K562 (cell line): ENCODE measurements around the gene SSBP2. TPM values are rescaled to one million over a fixed set of nuclear protein-coding genes. Genes with fewer than 3 reads are reported as not detected.

Experiments used
- EP300 ChIP-seq: IDR thresholded peaks from 2 replicates; pipeline ENCODE4 v1.6.1; 2012; ENCODE audit warnings: low read length, improper control_type of control experiment
- GTF2A2 ChIP-seq: IDR thresholded peaks from 2 replicates; pipeline ENCODE4 v1.6.1; 2016; ENCODE audit warnings: mild to moderate bottlenecking, missing genetic modification characterization, missing compliant biosample characterization
- HDAC8 ChIP-seq: fragments of 450-650 bp; IDR thresholded peaks from 2 replicates; pipeline ENCODE4 v1.6.1; 2016; ENCODE audit warnings: mild to moderate bottlenecking, missing genetic modification characterization, moderate library complexity, missing compliant biosample characterization
- MYNN ChIP-seq, 2 experiments: sonication (generic); formaldehyde crosslinking in 1 of 2; IDR thresholded peaks; 2 replicates each; pipeline versions ENCODE4 v1.5.0 to v1.6.1; 2016 to 2020; ENCODE audit warnings: antibody characterized with exemption in 1 of 2, missing genetic modification reagents in 1 of 2
- PHF8 ChIP-seq: fragments of 200-600 bp; sonication (generic); IDR thresholded peaks from 2 replicates; pipeline ENCODE4 v1.6.1; 2012; ENCODE audit warnings: mixed run types, mild to moderate bottlenecking, inconsistent platforms, low read length, moderate library complexity, borderline replicate concordance
- POLR3A ChIP-seq: IDR thresholded peaks from 2 replicates; pipeline ENCODE4 v1.6.1; 2011; ENCODE audit warnings: borderline replicate concordance, mild to moderate bottlenecking, moderate library complexity; ENCODE audit not compliant: insufficient read length, insufficient read depth; ENCODE audit errors: extremely low read depth
- SAP30 ChIP-seq: fragments of 200-600 bp; sonication (generic); IDR thresholded peaks from 2 replicates; pipeline ENCODE4 v1.6.1; 2012; ENCODE audit warnings: borderline replicate concordance, low read depth, mild to moderate bottlenecking, moderate library complexity, low read length, control low read depth, inconsistent platforms; ENCODE audit not compliant: insufficient read depth, poor library complexity, severe bottlenecking
- SMC3 ChIP-seq: conservative IDR thresholded peaks from 2 replicates; pipeline ENCODE4 v1.6.1; 2011; ENCODE audit warnings: low read depth, low read length, improper control_type of control experiment; ENCODE audit not compliant: insufficient read depth
- SRSF9 ChIP-seq: fragments of 200-400 bp; formaldehyde crosslinking; IDR thresholded peaks from 2 replicates; pipeline ENCODE4 v1.6.1; 2017; ENCODE audit warnings: low read depth, low read length, borderline replicate concordance
- TRIM28 ChIP-seq: fragments of 450-650 bp; IDR thresholded peaks from 2 replicates; pipeline ENCODE4 v1.6.1; 2017
- ZFPM2 ChIP-seq: fragments of 250-450 bp; sonication (Bioruptor Pico); IDR thresholded peaks from 2 replicates; pipeline ENCODE4 v1.5.1; 2022; ENCODE audit warnings: mild to moderate bottlenecking
- ZKSCAN1 ChIP-seq: fragments of 150-350 bp; IDR thresholded peaks from 2 replicates; pipeline ENCODE4 v1.6.1; 2016; ENCODE audit warnings: low read depth, low read length
- ZKSCAN8 ChIP-seq: fragments of 200-800 bp; sonication (Bioruptor generic); IDR thresholded peaks from 2 replicates; pipeline ENCODE4 v1.6.1; 2016; ENCODE audit warnings: missing genetic modification characterization, missing compliant biosample characterization
- ZNF133 ChIP-seq: fragments of 250-450 bp; sonication (Bioruptor Pico); IDR thresholded peaks from 2 replicates; pipeline ENCODE4 v1.4.0; 2020; ENCODE audit warnings: mild to moderate bottlenecking
- ZNF830 ChIP-seq: fragments of 250-450 bp; sonication (Bioruptor Pico); IDR thresholded peaks from 2 replicates; pipeline ENCODE4 v1.5.0; 2021; ENCODE audit warnings: mild to moderate bottlenecking
- polyA plus RNA-seq, 8 experiments: library from polyadenylated mRNA; depleted of rRNA in 4 of 8; stranded (reverse) in 5 of 8; unstranded in 3 of 8; fragments of >200 nt; fragmentation: Nextera tagmentation in 2 of 8; fragmentation: Illumina TruSeq in 1 of 8; extraction: Ambion mirVana in 2 of 8; extraction: Trizol in 1 of 8; gene quantifications; 2 replicates each; pipeline versions ENCODE4 v1.2.1 to v1.2.3, GENCODE V29; 2011 to 2014; ENCODE audit warnings: inconsistent platforms in 1 of 8, missing spikeins in 1 of 8
- total RNA-seq, 7 experiments: library from RNA; depleted of rRNA in 6 of 7; stranded (reverse); fragments of >200 nt in 6 of 7; fragmentation: Illumina TruSeq in 2 of 7; extraction: Trizol in 2 of 7; gene quantifications; 2 replicates each; pipeline versions ENCODE4 v1.2.1 to v1.2.3, GENCODE V29; 2011 to 2021; ENCODE audit warnings: low replicate concordance in 1 of 7
- TF ChIP-seq, protein P1 (sequence below): fragments of 250-450 bp; sonication (Bioruptor Pico); IDR thresholded peaks from 2 replicates; pipeline ENCODE4 v1.5.0; 2021; ENCODE audit warnings: mild to moderate bottlenecking, moderate library complexity
- TF ChIP-seq, protein P2 (sequence below): fragments of 200-800 bp; sonication (Bioruptor generic); IDR thresholded peaks from 2 replicates; pipeline ENCODE4 v1.6.1; 2016; ENCODE audit warnings: missing genetic modification characterization, missing compliant biosample characterization

Gene SSBP2
- total and polyA plus RNA-seq, 9 of the 15 experiments (the other 6 are each of a cell fraction or from before 2014, with no cell fraction given): 22.3 to 133 (median 42.1) TPM

DNA sequence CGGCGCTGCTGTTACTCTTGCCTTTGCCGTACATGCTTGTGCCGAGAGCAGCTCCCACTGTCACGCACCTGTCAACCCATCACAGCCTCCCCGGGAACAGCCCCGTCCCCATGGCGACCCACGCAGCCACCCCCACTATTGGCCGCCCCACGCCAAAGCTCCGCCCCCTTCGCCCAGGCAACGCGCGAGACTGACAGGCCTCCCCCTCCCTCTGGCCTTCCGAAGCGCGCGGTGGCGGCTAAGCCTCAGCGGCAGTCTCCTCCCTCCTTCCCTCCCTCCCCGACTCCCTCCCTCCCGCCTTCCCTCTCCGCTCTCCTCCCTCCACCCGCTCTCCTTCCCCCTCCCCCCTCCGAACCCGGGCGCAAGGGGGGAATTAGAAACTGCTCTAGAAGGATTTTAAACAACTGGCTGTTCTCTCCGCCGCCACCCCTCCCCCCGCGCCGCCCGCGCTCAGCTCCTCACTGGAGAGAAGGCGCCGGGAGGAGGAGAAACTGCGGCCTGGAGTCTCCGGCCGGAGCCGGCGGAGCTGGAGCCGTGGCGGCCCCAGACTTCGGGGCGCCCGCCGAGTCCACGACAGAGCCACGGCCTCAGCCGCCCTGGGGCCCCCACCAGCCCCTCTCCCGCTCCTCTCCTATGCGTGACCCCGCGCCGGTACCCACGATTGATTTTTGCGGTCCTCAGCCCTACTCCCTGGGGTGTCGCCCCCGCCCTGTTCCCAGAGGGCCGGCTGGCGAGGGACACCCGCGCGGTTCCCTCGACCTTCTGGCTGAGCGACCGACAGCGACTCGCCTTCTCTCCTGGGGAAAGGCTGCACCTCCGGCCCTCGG is at the start of gene SSBP2 (continued):
- TF ChIP-seq GTF2A2 (tag) (0 out of 2 replicates have a peak, but pooled peaks have one; percentile 47), ZKSCAN1 (peak; percentile 10; the same call in 1 of the 2 replicates), SMC3 (peak; percentile 73), SRSF9 (no peak), MYNN (IDR thresholded peaks at IDR 0.05) (no peak), MYNN (CRISPR knock-in tag; IDR thresholded peaks at IDR 0.05) (no peak), EP300 (peak; percentile 98), POLR3A (no peak), HDAC8 (peak; percentile 51; the same call in 1 of the 2 replicates), TRIM28 (no peak), ZKSCAN8 (CRISPR knock-in tag) (no peak), ZFPM2 (CRISPR knock-in tag) (no peak), ZNF133 (CRISPR knock-in tag) (no peak), ZNF830 (CRISPR knock-in tag) (0 out of 2 replicates have a peak, but pooled peaks have one; percentile 77), SAP30 (no peak), PHF8 (peak; percentile 70)
- TF ChIP-seq, protein P1, sequence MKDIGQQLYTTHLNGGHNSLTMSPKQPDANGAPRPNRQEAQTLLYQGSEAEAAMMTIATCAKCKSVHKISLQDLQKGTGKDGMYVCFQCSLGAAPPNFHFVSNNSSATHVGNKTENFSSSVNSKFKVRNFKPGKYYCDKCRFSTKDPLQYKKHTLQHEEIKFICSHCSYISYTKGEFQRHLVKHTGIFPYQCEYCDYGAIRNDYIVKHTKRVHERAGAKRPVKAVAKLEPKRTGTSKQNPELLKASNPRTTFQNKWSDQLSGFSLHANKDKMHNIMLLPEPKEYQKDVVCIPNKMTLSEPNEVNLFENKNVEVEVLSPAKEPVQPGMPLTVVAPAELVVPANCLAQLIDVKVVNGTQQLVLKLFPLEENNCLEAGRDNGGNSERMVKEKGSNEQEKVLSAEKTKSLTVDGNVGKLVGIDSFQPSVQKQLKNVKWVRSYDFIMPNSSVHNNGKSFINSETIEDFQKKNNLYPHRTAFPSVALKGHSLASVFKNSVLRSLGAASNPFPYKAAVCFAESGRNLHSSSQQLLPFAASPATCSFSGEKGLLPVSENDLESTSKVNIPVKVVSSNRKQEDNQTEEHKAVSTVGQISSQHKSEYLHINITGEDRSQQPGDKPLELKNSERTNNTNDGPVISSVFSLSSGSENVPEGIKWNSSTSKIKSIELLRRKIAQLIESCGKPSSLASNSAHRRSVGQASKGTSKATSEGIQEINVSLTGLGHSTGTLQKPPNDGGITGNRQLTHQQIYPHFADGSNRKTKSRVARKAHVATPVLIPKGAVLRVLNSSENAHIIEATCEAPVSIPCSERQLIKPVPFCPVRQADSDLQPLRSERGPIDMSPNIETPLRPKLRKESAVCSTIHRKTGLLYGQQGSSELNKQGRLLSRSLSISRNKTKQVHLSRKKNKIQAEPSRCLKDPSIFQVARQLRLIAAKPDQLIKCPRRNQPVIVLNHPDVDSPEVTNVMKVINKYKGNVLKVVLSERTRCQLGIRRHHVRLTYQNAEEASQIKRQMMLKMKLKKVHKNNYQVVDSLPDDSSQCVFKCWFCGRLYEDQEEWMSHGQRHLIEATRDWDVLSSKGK (CRISPR knock-in tag): no peak
- TF ChIP-seq, protein P2, sequence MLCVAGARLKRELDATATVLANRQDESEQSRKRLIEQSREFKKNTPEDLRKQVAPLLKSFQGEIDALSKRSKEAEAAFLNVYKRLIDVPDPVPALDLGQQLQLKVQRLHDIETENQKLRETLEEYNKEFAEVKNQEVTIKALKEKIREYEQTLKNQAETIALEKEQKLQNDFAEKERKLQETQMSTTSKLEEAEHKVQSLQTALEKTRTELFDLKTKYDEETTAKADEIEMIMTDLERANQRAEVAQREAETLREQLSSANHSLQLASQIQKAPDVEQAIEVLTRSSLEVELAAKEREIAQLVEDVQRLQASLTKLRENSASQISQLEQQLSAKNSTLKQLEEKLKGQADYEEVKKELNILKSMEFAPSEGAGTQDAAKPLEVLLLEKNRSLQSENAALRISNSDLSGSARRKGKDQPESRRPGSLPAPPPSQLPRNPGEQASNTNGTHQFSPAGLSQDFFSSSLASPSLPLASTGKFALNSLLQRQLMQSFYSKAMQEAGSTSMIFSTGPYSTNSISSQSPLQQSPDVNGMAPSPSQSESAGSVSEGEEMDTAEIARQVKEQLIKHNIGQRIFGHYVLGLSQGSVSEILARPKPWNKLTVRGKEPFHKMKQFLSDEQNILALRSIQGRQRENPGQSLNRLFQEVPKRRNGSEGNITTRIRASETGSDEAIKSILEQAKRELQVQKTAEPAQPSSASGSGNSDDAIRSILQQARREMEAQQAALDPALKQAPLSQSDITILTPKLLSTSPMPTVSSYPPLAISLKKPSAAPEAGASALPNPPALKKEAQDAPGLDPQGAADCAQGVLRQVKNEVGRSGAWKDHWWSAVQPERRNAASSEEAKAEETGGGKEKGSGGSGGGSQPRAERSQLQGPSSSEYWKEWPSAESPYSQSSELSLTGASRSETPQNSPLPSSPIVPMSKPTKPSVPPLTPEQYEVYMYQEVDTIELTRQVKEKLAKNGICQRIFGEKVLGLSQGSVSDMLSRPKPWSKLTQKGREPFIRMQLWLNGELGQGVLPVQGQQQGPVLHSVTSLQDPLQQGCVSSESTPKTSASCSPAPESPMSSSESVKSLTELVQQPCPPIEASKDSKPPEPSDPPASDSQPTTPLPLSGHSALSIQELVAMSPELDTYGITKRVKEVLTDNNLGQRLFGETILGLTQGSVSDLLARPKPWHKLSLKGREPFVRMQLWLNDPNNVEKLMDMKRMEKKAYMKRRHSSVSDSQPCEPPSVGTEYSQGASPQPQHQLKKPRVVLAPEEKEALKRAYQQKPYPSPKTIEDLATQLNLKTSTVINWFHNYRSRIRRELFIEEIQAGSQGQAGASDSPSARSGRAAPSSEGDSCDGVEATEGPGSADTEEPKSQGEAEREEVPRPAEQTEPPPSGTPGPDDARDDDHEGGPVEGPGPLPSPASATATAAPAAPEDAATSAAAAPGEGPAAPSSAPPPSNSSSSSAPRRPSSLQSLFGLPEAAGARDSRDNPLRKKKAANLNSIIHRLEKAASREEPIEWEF (CRISPR knock-in tag): no peak
